Heart left ventricle (tissue), 16 donors: ENCODE data around the gene HAPLN2. TPM values are rescaled to one million over a fixed set of nuclear protein-coding genes. Genes with fewer than 3 reads are reported as not detected.
A peak's percentile ranks its signal among the peaks of the same experiment; 100 is the strongest.

Experiments used
- ATAC-seq, 4 donors: fragments of 200-7000 bp; cut with Tn5 transposase; one replicate each; pipeline ENCODE4 v1.9.1; 2020 to 2022; ENCODE audit warnings: moderate library complexity in 4 of 4, mild to moderate bottlenecking in 3 of 4, moderate number of reproducible peaks in 1 of 4
- DNase-seq, 5 donors: peaks; one replicate each; pipeline ENCODE4 v3.0.0-alpha.2; 2020
- H3K27ac ChIP-seq, 12 donors: fragments of 200-600 bp; sonication (generic) in 4 of 12; one replicate each; pipeline versions ENCODE4 v1.5.0 to v1.8.0; 2016 to 2022; ENCODE audit warnings: mild to moderate bottlenecking in 2 of 12
- H3K27me3 ChIP-seq, 9 donors: fragments of 200-600 bp; sonication (generic) in 2 of 9; one replicate each; pipeline versions ENCODE4 v1.5.1 to v1.8.0; 2016 to 2022; ENCODE audit warnings: mild to moderate bottlenecking in 3 of 9
- H3K36me3 ChIP-seq, 9 donors: fragments of 200-600 bp; sonication (generic) in 2 of 9; one replicate each; pipeline versions ENCODE4 v1.5.0 to v1.8.0; 2018 to 2022; ENCODE audit warnings: mild to moderate bottlenecking in 2 of 9
- H3K4me1 ChIP-seq, 12 donors: fragments of 200-600 bp; sonication (generic) in 4 of 12; one replicate each; pipeline versions ENCODE4 v1.5.0 to v1.8.0; 2016 to 2022; ENCODE audit warnings: mild to moderate bottlenecking in 3 of 12
- H3K4me3 ChIP-seq, 12 donors: fragments of 200-600 bp; sonication (generic) in 4 of 12; one replicate each; pipeline versions ENCODE4 v1.5.0 to v1.8.0; 2017 to 2022; ENCODE audit warnings: mild to moderate bottlenecking in 9 of 12, moderate library complexity in 4 of 12
- H3K9me3 ChIP-seq, 12 donors: fragments of 200-600 bp; sonication (generic) in 4 of 12; one replicate each; pipeline versions ENCODE4 v1.5.0 to v1.8.0; 2016 to 2022; ENCODE audit warnings: mild to moderate bottlenecking in 1 of 12
- CTCF ChIP-seq, 12 donors: fragments of 200-600 bp; sonication (generic) in 4 of 12; IDR thresholded peaks; one replicate each; pipeline versions ENCODE4 v1.5.0 to v1.8.0; 2018 to 2022; ENCODE audit warnings: antibody characterized with exemption in 12 of 12, mild to moderate bottlenecking in 5 of 12
- POLR2A ChIP-seq, 2 donors: fragments of 450-650 bp; IDR thresholded peaks; one replicate each; pipeline ENCODE4 v1.6.1; 2017; ENCODE audit warnings: antibody characterized with exemption in 2 of 2, mild to moderate bottlenecking in 2 of 2, moderate library complexity in 2 of 2
- WGBS, 4 donors: extraction: QIAGEN DNeasy Blood & Tissue Kit in 2 of 4; methylation state at CpG; one replicate each; pipeline versions ENCODE4 v1.1.5 to v1.1.7; 2013 to 2018; 5-methylcytosine and 5-hydroxymethylcytosine counted together
- intact Hi-C, 10 donors: fragments of 100-400 bp; cut with DNase I; formaldehyde crosslinking; loops; one replicate each; pipeline versions ENCODE4 v1.11.1 to v1.14.2; 2022
- polyA plus RNA-seq, 2 donors: library from polyadenylated mRNA; stranded (reverse); fragments of 200-250 nt; gene quantifications; one replicate each; pipeline ENCODE4 v1.2.3, GENCODE V29; 2013
- total RNA-seq, 9 donors: library from RNA; depleted of rRNA in 2 of 9; stranded (reverse); fragments of >200 nt in 2 of 9; fragmentation: NEBNext Ultra II Directional in 3 of 9; extraction: Animal tissue kit (Norgen Biotek cat#: 25700) in 3 of 9; gene quantifications; one replicate each; pipeline versions ENCODE4 v1.1.0 to v1.2.4, GENCODE V29; 2016 to 2023
- donor health status: ischemic (EF 13 %, LVEDD 7.1; RV severe dilation, severe dysfunction).
- donor health status: healthy with polysubstance abuse.
- donor health status: DM: no; HTN: yes; CAD: no.
- donor health status: DM: no; HTN: no; CAD: no.
- donor health status: ischemic (EF 25% LVEDD 6.9; RV normal size, moderate dysfunction).
- donor health status: ischemic (EF 25% LVEDD 5.7; RV mildly dilated, moderate dysfunction).
- donor health status: healthy.
- donor health status: DM: yes; HTN: yes; CAD: no.
- donor health status: ischemic (EF 35%, LVEDD 5.7; RV mildly dilated, moderate dysfunction).
- donor health status: nonischemic (EF 11% LVEDD 7.7; RV severe dilation, severe dysfunction).
- donor health status: DM: yes; HTN: yes; CAD: no.
- donor health status: PGD.
- donor health status: ischemic (EF 29% LVEDD 5.4; RV normal size, mild dysfunction).
- donor health status: nonischemic (EF 23%, LVEDD 6.1; RV moderate dilation, normal function).

The HAPLN2 gene
- total and polyA plus RNA-seq, 11 donors, result 0.52 to 3.0 (median 1.1) TPM

- Histone ChIP-seq H3K4me3 (no peak overlapping the region), H3K36me3 (no peaks in the 10 kb centered on the region), H3K9me3 (no peaks in the 10 kb centered on the region), H3K27me3 (no peaks in the 10 kb centered on the region), H3K4me1 (peaks cover 45 to 93% (median 83%) of the 10 kb centered on the region in 12 donors), H3K27ac (peak overlapping the region; percentile 53 to 99 (median 96))
- ATAC-seq, result no peak
- TF ChIP-seq CTCF (IDR thresholded peaks at IDR 0.05) (no peak), POLR2A (IDR thresholded peaks at IDR 0.05) (no peak)
- intact Hi-C loops, result loop anchor here in 4 of 10 donors (5.0 to 10.0 kb wide), 4 partner anchors 158 to 548 kb away; partner anchors contain the start of genes MEF2D (in 3 of the 4) and LMNA (in 1 of the 4)
- no peak for DNase-seq
- WGBS, 4 donors, result 64 to 75% (median 68%) methylated on average over 5 of the region's 5 CpGs
Observed at GRCh38 chr1:156662800-156663055, 43.5 kb downstream of the HAPLN2 start.

GRCh38 chr1:156663178-156663577 is 44.0 kb downstream of the HAPLN2 start:
- TF ChIP-seq POLR2A (IDR thresholded peaks at IDR 0.05), result no peak
- no peak for TF ChIP-seq CTCF (IDR thresholded peaks at IDR 0.05)
- no peak overlapping the region for H3K4me3 ChIP-seq

GRCh38 chr1:156664046-156664766 is 45.0 kb downstream of the HAPLN2 start:
- 22 to 37% (median 25%) methylated on average over 5 of the region's 5 CpGs for WGBS, 4 donors
- Histone ChIP-seq H3K4me1 (peaks cover 53 to 99% (median 95%) of the 10 kb centered on the region in 12 donors), H3K27me3 (no peaks in the 10 kb centered on the region), H3K27ac (peak overlapping the region; percentile 53 to 99 (median 96)), H3K36me3 (no peaks in the 10 kb centered on the region), H3K4me3 (peak overlapping the region in 3 of 12 donors; percentile 17 to 37 (median 24)), H3K9me3 (no peaks in the 10 kb centered on the region)
- peak in 1 of 5 donors; percentile 56 for DNase-seq
- intact Hi-C loops, result loop anchor here in 4 of 10 donors (5.0 to 10.0 kb wide), 4 partner anchors 159 to 549 kb away; partner anchors contain the start of genes MEF2D (in 3 of the 4) and LMNA (in 1 of the 4)
- no peak for ATAC-seq
- TF ChIP-seq POLR2A (IDR thresholded peaks at IDR 0.05), result no peak
- TF ChIP-seq CTCF (IDR thresholded peaks at IDR 0.05), result no peak

More at GRCh38 chr1:156663178-156663577, 44.0 kb downstream of the HAPLN2 start:
- Histone ChIP-seq H3K27ac (peak overlapping the region; percentile 53 to 99 (median 96)), H3K27me3 (no peaks in the 10 kb centered on the region), H3K4me1 (peaks cover 49 to 93% (median 87%) of the 10 kb centered on the region in 12 donors), H3K9me3 (no peaks in the 10 kb centered on the region), H3K36me3 (no peaks in the 10 kb centered on the region)
- ATAC-seq (peak in 3 of 4 donors; percentile 4 to 10 (median 6)), DNase-seq (peak in 4 of 5 donors; percentile 77 to 87 (median 85))
- WGBS, 4 donors, result 6 to 15% (median 8%) methylated on average over 5 of the region's 5 CpGs
- intact Hi-C loops, result loop anchor here in 4 of 10 donors (5.0 to 10.0 kb wide), 4 partner anchors 158 to 548 kb away; partner anchors contain the start of genes MEF2D (in 3 of the 4) and LMNA (in 1 of the 4)

GRCh38 chr1:156664767-156665411 is 45.7 kb downstream of the HAPLN2 start:
- H3K4me3 ChIP-seq, result peak overlapping the region in 4 of 12 donors; percentile 3 to 37 (median 20)
- no peaks in the 10 kb centered on the region for H3K27me3 ChIP-seq
- H3K4me1 ChIP-seq, result peaks cover 56 to 99% (median 95%) of the 10 kb centered on the region in 12 donors
- intact Hi-C loops, result loop anchor here in 5 of 10 donors (1.0 to 10.0 kb wide), 5 partner anchors 10 to 550 kb away; partner anchors contain the start of genes MEF2D (in 4 of the 5) and LMNA (in 1 of the 5)
- 7 to 11% (median 9%) methylated on average over 11 to 16 of the region's 16 CpGs for WGBS, 4 donors
- H3K27ac ChIP-seq, result peak overlapping the region; percentile 53 to 99 (median 96)
- no peak for TF ChIP-seq CTCF (IDR thresholded peaks at IDR 0.05)
- peak in 1 of 2 donors; percentile 41 for TF ChIP-seq POLR2A (IDR thresholded peaks at IDR 0.05)
- H3K9me3 ChIP-seq, result no peaks in the 10 kb centered on the region
- no peaks in the 10 kb centered on the region for H3K36me3 ChIP-seq
- ATAC-seq (peak; percentile 51 to 68 (median 56)), DNase-seq (peak; percentile 82 to 91 (median 88))
